K562 (cell line): ENCODE data around the gene CCDC159. TPM values are rescaled to one million over a fixed set of nuclear protein-coding genes. Genes with fewer than 3 reads are reported as not detected.

Source experiments
- ATAC-seq: fragments of 200-7000 bp; cut with Tn5 transposase; 3 replicates; pipeline ENCODE4 v1.9.1; 2020; ENCODE audit warnings: moderate library complexity
- BruUV-seq: library from RNA; stranded (reverse); fragments of 400-500 nt; replicated peaks from 2 replicates; lab custom pipeline; 2021; lab: Mats Ljungman, UMichigan
- CTCF ChIA-PET: fragments of 300-600 bp; formaldehyde crosslinking; extraction: SDS; loops from one replicate; lab custom pipeline; 2021; ENCODE audit warnings: low intra/inter-chr PET ratio; lab: Yijun Ruan, JAX
- POLR2A ChIA-PET: fragments of 300-600, 350-650 bp; sonication (Branson Sonifier 250); formaldehyde crosslinking; extraction: SDS; loops from one replicate; lab custom pipeline; 2021; ENCODE audit warnings: antibody characterized with exemption, inconsistent platforms; lab: Yijun Ruan, JAX
- DNase-seq, 4 experiments: peaks; one replicate each; pipeline versions ENCODE4 v3.0.0 to v3.0.0-alpha.2; 2011 to 2018; ENCODE audit warnings: low spot score in 3 of 4, mixed read lengths in 3 of 4; ENCODE audit errors: extremely low read depth in 1 of 4
- FAIRE-seq: peaks from 2 replicates; lab custom pipeline; 2011; peaks lifted over from hg19 to GRCh38; lab: Jason Lieb, UNC
- H2AFZ ChIP-seq: 2 replicates; pipeline ENCODE4 v1.6.0; 2011; ENCODE audit warnings: low read depth, low read length, control low read depth, inconsistent platforms
- H3K27ac ChIP-seq: fragments of 200-600 bp; 3 replicates; pipeline ENCODE4 v1.8.0; 2011; ENCODE audit warnings: low read depth, mild to moderate bottlenecking, control low read depth, inconsistent platforms, low read length, moderate library complexity, mixed read lengths; ENCODE audit errors: extremely low read depth
- H3K27me3 ChIP-seq, 2 experiments: fragments of 300-600 bp in 1 of 2; 2 replicates in 1 of 2; 3 replicates in 1 of 2; pipeline versions ENCODE4 v1.6.0 to v1.8.0; 2011; ENCODE audit warnings: inconsistent platforms in 2 of 2, low read length in 2 of 2, mild to moderate bottlenecking in 1 of 2, mixed read lengths in 1 of 2, moderate library complexity in 1 of 2; ENCODE audit not compliant: control insufficient read depth in 2 of 2, insufficient read depth in 2 of 2
- H3K36me3 ChIP-seq: fragments of 300-600 bp; 3 replicates; pipeline ENCODE4 v1.8.0; 2011; ENCODE audit warnings: mild to moderate bottlenecking, low read length, inconsistent platforms; ENCODE audit not compliant: control insufficient read depth, insufficient read depth
- H3K4me1 ChIP-seq, 2 experiments: fragments of 200-600 bp in 1 of 2; replicated peaks in 1 of 2; 2 replicates in 1 of 2; 3 replicates in 1 of 2; pipeline versions ENCODE4 v1.5.1 to v1.8.0; 2011; ENCODE audit warnings: inconsistent platforms in 2 of 2, low read length in 2 of 2, mild to moderate bottlenecking in 1 of 2, mixed read lengths in 1 of 2, moderate library complexity in 1 of 2; ENCODE audit not compliant: control insufficient read depth in 2 of 2, insufficient read depth in 2 of 2
- H3K4me2 ChIP-seq: 2 replicates; pipeline ENCODE4 v1.6.1; 2011; ENCODE audit warnings: low read length, control low read depth, inconsistent platforms, mixed read lengths; ENCODE audit not compliant: insufficient read depth
- H3K4me3 ChIP-seq: fragments of 200-600 bp; sonication (generic), shearing (Covaris generic); 2 replicates; pipeline ENCODE4 v1.5.1; 2016; ENCODE audit warnings: control low read depth, inconsistent platforms
- H3K79me2 ChIP-seq: fragments of 200-600 bp; 3 replicates; pipeline ENCODE4 v1.8.0; 2011; ENCODE audit warnings: low read length, inconsistent platforms; ENCODE audit not compliant: control insufficient read depth, insufficient read depth
- H3K9ac ChIP-seq, 2 experiments: 2 replicates each; pipeline versions ENCODE4 v1.6.0 to v1.6.1; 2011; ENCODE audit warnings: low read depth in 2 of 2, low read length in 2 of 2, control low read depth in 1 of 2, inconsistent platforms in 1 of 2, mild to moderate bottlenecking in 1 of 2, mixed read lengths in 1 of 2; ENCODE audit not compliant: insufficient read depth in 1 of 2
- H3K9me1 ChIP-seq: one replicate; pipeline ENCODE4 v1.6.0; 2011; ENCODE audit warnings: inconsistent platforms, mild to moderate bottlenecking, low read length, moderate library complexity; ENCODE audit not compliant: control insufficient read depth, insufficient read depth
- H3K9me3 ChIP-seq: replicated peaks from 2 replicates; pipeline ENCODE4 v1.5.1; 2011; ENCODE audit warnings: low read depth, low read length, inconsistent platforms; ENCODE audit not compliant: control insufficient read depth, insufficient read depth
- H4K20me1 ChIP-seq: replicated peaks from 2 replicates; pipeline ENCODE4 v1.6.1; 2011; ENCODE audit warnings: low read length, inconsistent platforms, mixed read lengths; ENCODE audit not compliant: control insufficient read depth, insufficient read depth
- CBFA2T3 ChIP-seq: fragments of 450-650 bp; IDR thresholded peaks from 2 replicates; pipeline ENCODE4 v1.6.1; 2017
- CHD2 ChIP-seq: IDR thresholded peaks from 2 replicates; pipeline ENCODE4 v1.6.1; 2011; ENCODE audit warnings: low read depth, low read length
- CSDE1 ChIP-seq, 2 experiments: fragments of 450-650 bp; IDR thresholded peaks; 2 replicates each; pipeline ENCODE4 v1.6.1; 2016; ENCODE audit warnings: mild to moderate bottlenecking in 1 of 2
- ELF2 ChIP-seq: fragments of 250-450 bp; sonication (Bioruptor Pico); IDR thresholded peaks from 2 replicates; pipeline ENCODE4 v1.5.0; 2021; ENCODE audit warnings: mild to moderate bottlenecking
- HCFC1 ChIP-seq: IDR thresholded peaks from 2 replicates; pipeline ENCODE4 v1.6.1; 2012; ENCODE audit warnings: low read depth, low read length, improper control_type of control experiment
- MCM5 ChIP-seq: fragments of 450-650 bp; IDR thresholded peaks from 2 replicates; pipeline ENCODE4 v1.6.1; 2016; ENCODE audit warnings: low read depth
- MEF2D ChIP-seq: conservative IDR thresholded peaks from 2 replicates; pipeline ENCODE4 v1.6.1; 2016; ENCODE audit warnings: low read depth, missing genetic modification characterization, missing compliant biosample characterization
- NR3C1 ChIP-seq: sonication (generic); formaldehyde crosslinking; IDR thresholded peaks from 2 replicates; pipeline ENCODE4 v1.8.1; 2022; ENCODE audit warnings: missing genetic modification reagents
- PCBP2 ChIP-seq: fragments of 200-400 bp; formaldehyde crosslinking; IDR thresholded peaks from 2 replicates; pipeline ENCODE4 v1.6.1; 2018; ENCODE audit warnings: low read length, low read depth, mild to moderate bottlenecking, moderate library complexity; ENCODE audit not compliant: poor library complexity, severe bottlenecking
- POLR3A ChIP-seq: IDR thresholded peaks from 2 replicates; pipeline ENCODE4 v1.6.1; 2011; ENCODE audit warnings: borderline replicate concordance, mild to moderate bottlenecking, moderate library complexity; ENCODE audit not compliant: insufficient read length, insufficient read depth; ENCODE audit errors: extremely low read depth
- RHOXF2B ChIP-seq: fragments of 250-450 bp; sonication (Bioruptor Pico); conservative IDR thresholded peaks from 2 replicates; pipeline ENCODE4 v1.5.1; 2021
- SAFB ChIP-seq: fragments of 200-400 bp; formaldehyde crosslinking; IDR thresholded peaks from 2 replicates; pipeline ENCODE4 v1.6.1; 2017; ENCODE audit warnings: low read depth, low read length, borderline replicate concordance
- SIX5 ChIP-seq, 2 experiments: IDR thresholded peaks; 2 replicates each; pipeline ENCODE4 v1.6.1; 2011; ENCODE audit warnings: low read length in 2 of 2, borderline replicate concordance in 1 of 2, low read depth in 1 of 2, mild to moderate bottlenecking in 1 of 2, moderate library complexity in 1 of 2; ENCODE audit not compliant: insufficient read depth in 1 of 2
- SMARCA4 ChIP-seq: fragments of 450-650 bp; IDR thresholded peaks from 2 replicates; pipeline ENCODE4 v1.6.1; 2016
- SNIP1 ChIP-seq: fragments of 450-650 bp; IDR thresholded peaks from 2 replicates; pipeline ENCODE4 v1.7.1; 2017; ENCODE audit warnings: low read depth, mild to moderate bottlenecking
- SRF ChIP-seq, 2 experiments: fragments of 250-450, 450-650 bp in 1 of 2; sonication (Bioruptor Pico) in 1 of 2; sonication (generic) in 1 of 2; formaldehyde crosslinking; IDR thresholded peaks; 2 replicates each; pipeline versions ENCODE4 v1.5.0 to v1.5.1; 2020 to 2022; ENCODE audit warnings: mild to moderate bottlenecking in 1 of 2, missing genetic modification reagents in 1 of 2
- TAF15 ChIP-seq: fragments of 200-400 bp; formaldehyde crosslinking; IDR thresholded peaks from 2 replicates; pipeline ENCODE4 v1.6.1; 2017; ENCODE audit warnings: mild to moderate bottlenecking, low read depth, low read length, moderate library complexity
- ZNF699 ChIP-seq: fragments of 250-450 bp; sonication (Bioruptor Pico); IDR thresholded peaks from 2 replicates; pipeline ENCODE4 v1.8.0; 2021; ENCODE audit warnings: mild to moderate bottlenecking, moderate library complexity; ENCODE audit not compliant: insufficient replicate concordance
- ZNF79 ChIP-seq: fragments of 250-450 bp; sonication (Bioruptor Pico); IDR thresholded peaks from 2 replicates; pipeline ENCODE4 v1.4.0; 2020; ENCODE audit warnings: low read depth, mild to moderate bottlenecking, moderate library complexity
- WGBS: fragments of 100-300 bp; shearing (Covaris generic); methylation state at CpG from one replicate; pipeline ENCODE4 v1.1.6; 2016; ENCODE audit warnings: low coverage, mixed read lengths; ENCODE audit not compliant: insufficient coverage; ENCODE audit errors: missing lambda C conversion rate; 5-methylcytosine and 5-hydroxymethylcytosine counted together
- in situ Hi-C: fragments of 300-500 bp; cut with MboI; formaldehyde crosslinking; loops from 4 replicates; pipeline ENCODE4 v1.15.0; 2018; ENCODE audit warnings: inconsistent platforms, mixed read lengths
- intact Hi-C: fragments of 100-400 bp; cut with micrococcal nuclease; formaldehyde crosslinking; loops from 2 replicates; pipeline ENCODE4 v1.14.2; 2022
- polyA plus RNA-seq, 8 experiments: library from polyadenylated mRNA; depleted of rRNA in 4 of 8; stranded (reverse) in 5 of 8; unstranded in 3 of 8; fragments of >200 nt; fragmentation: Nextera tagmentation in 2 of 8; fragmentation: Illumina TruSeq in 1 of 8; extraction: Ambion mirVana in 2 of 8; extraction: Trizol in 1 of 8; gene quantifications; 2 replicates each; pipeline versions ENCODE4 v1.2.1 to v1.2.3, GENCODE V29; 2011 to 2014; ENCODE audit warnings: inconsistent platforms in 1 of 8, missing spikeins in 1 of 8
- total RNA-seq, 7 experiments: library from RNA; depleted of rRNA in 6 of 7; stranded (reverse); fragments of >200 nt in 6 of 7; fragmentation: Illumina TruSeq in 2 of 7; extraction: Trizol in 2 of 7; gene quantifications; 2 replicates each; pipeline versions ENCODE4 v1.2.1 to v1.2.3, GENCODE V29; 2011 to 2021; ENCODE audit warnings: low replicate concordance in 1 of 7
- TF ChIP-seq, protein P1 (sequence below), 3 experiments: fragments of 200-800 bp in 1 of 3; sonication (Bioruptor generic) in 1 of 3; sonication (generic) in 1 of 3; formaldehyde crosslinking in 1 of 3; IDR thresholded peaks; 2 replicates each; pipeline versions ENCODE4 v1.6.1 to v1.8.0; 2016 to 2022; ENCODE audit warnings: mild to moderate bottlenecking in 2 of 3, missing compliant biosample characterization in 2 of 3, missing genetic modification characterization in 2 of 3, missing genetic modification reagents in 1 of 3

Gene CCDC159
- total and polyA plus RNA-seq, 9 of the 15 experiments (the other 6 are each of a cell fraction or from before 2014, with no cell fraction given), result 0.68 to 10.1 (median 4.7) TPM

DNA sequence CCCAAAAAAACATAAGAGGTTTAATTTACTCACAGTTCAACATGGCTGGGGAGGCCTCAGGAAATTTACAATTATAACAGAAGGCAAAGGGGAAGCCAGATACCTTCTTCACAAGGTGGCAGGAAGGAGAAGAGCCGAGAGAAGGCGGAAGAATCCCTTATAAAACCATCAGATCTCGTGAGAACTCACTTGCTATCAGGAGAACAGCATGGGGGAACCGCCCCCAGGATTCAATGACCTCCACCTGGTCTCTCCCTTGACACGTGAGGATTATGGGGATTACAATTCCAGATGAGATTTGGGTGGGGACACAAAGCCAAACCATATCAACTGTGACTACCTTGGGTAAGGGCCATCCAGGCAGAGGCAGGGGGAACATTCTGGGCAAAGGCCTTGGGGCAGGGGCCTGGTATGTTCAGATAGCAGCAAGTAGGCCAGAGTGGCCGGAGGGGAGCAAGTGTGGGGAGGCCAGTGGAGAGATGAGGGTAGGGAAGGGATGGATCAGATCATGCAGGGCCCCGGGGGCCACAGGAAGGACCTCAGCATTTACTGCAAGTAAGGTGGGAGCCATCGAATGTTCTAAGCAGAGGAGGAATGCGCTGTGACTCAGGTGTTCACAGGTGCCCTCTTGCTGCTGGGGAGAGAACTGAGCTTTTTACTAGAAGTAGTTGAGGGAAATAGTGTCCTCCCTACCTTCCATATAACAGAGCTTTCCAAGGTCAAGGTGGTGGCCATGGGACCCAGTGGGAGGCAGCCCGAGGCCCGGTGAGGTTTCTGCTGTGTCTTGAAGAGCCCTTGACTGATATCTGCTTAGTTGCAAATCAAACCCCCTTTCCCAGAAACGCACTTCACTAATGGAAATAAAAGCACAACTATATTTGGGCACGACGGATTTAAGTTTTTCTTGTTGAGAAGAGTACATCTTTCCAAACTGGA is 24.9 kb upstream of the CCDC159 start:
- no peak overlapping the region for H3K4me3 ChIP-seq
- no peaks in the 10 kb centered on the region for H4K20me1 ChIP-seq
- H3K27me3 ChIP-seq, result no peaks in the 10 kb centered on the region
- in situ Hi-C loops (no loop called here), intact Hi-C loops (no loop called here)
- H3K79me2 ChIP-seq, result no peaks in the 10 kb centered on the region
- no peaks in the 10 kb centered on the region for H3K36me3 ChIP-seq
- H3K9me1 ChIP-seq, result no peaks in the 10 kb centered on the region
- H2AFZ ChIP-seq, result no peak overlapping the region
- no peak overlapping the region for H3K27ac ChIP-seq
- 57% methylated on average over 12 of the region's 14 CpGs for WGBS
- H3K4me1 ChIP-seq, result peaks cover 17 to 27% of the 10 kb centered on the region in 2 experiments; a peak in 4 of 5 replicates
- no peak for ATAC-seq
- H3K9ac ChIP-seq, result no peak overlapping the region; a peak in 1 of 4 replicates
- CTCF ChIA-PET, result no interaction called here
- POLR2A ChIA-PET, result interaction anchor here (0.6 to 1.5 kb wide), 5 partner anchors 10 to 483 kb away, joined by 3 to 4 read pairs (median 3); partner anchors contain the start of gene RAB3D
- no TSS peak for BruUV-seq
- FAIRE-seq, result no peak
- DNase-seq, result peak in 2 of 4 experiments; percentile 13 to 16
- no peaks in the 10 kb centered on the region for H3K9me3 ChIP-seq
- H3K4me2 ChIP-seq, result no peak overlapping the region
- TF ChIP-seq POLR3A (no peak), SAFB (no peak), ELF2 (CRISPR knock-in tag) (no peak), MEF2D (no peak), MCM5 (no peak), SMARCA4 (no peak), CSDE1 (IDR thresholded peaks at IDR 0.05) (no peak), SNIP1 (no peak), CHD2 (peak; percentile 73; the same call in 1 of the 2 replicates), PCBP2 (no peak), TAF15 (no peak), ZNF699 (no peak), SRF (CRISPR knock-in tag; IDR thresholded peaks at IDR 0.05) (0 out of 4 replicates have a peak, but pooled peaks of 1 of the 2 experiments have one; percentile 11), NR3C1 (no peak), SIX5 (IDR thresholded peaks at IDR 0.05; ENCODE audit: borderline replicate concordance in 1 of 2, insufficient read depth in 1 of 2, low read depth in 1 of 2, low read length in 2 of 2) (no peak), HCFC1 (no peak), CBFA2T3 (0 out of 2 replicates have a peak, but pooled peaks have one; percentile 6), RHOXF2B (CRISPR knock-in tag) (no peak), ZNF79 (no peak)
- TF ChIP-seq, protein P1, sequence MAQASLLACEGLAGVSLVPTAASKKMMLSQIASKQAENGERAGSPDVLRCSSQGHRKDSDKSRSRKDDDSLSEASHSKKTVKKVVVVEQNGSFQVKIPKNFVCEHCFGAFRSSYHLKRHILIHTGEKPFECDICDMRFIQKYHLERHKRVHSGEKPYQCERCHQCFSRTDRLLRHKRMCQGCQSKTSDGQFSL (CRISPR knock-in tag; IDR thresholded peaks at IDR 0.05), result no peak
- TF ChIP-seq, protein P1 (tag; IDR thresholded peaks at IDR 0.05), result no peak
